ENCODE measurements around the gene RRM2. TPM values are rescaled to one million over a fixed set of nuclear protein-coding genes. Genes with fewer than 3 reads are reported as not detected.

Gene RRM2
- total and polyA plus RNA-seq, 2 experiments from 2014 or later = 23.5 to 79.2 TPM

DNA sequence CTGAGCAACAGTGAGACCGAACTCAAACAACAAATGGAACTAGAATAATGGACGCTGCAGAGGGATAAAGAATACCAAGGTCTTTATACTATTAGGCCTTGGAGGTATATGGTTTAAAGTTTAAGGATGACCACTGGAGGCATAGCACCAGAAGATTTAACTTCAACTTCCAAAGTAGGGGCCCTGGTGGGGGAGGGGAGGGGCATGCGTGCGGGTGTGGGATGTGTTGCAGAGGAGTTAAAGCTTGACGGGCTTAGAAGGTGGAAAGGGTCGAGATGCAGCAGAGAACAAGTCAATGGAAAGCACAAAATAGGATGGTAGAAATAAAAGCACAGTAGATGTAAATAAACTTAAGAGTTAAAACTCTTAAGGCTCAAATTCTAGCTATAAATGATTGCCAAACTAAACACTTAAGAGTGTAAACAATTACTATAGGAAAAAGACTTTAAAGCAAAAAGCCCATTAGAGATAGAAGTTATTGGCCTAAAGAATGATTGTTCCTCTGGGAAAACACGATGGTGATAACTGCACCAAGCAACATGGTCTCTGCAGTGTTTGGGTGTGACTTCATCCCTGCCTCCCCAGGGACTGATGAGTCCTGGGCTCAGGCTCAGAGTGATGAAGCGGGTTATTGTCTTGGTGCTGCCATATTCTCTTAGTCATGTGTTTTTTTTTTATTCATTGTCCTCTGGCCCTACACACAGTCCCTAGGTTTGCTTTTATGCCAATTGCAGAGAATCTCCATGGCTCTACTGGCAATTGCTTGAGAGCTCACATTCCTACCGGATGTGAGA, 13.0 kb downstream of the RRM2 start:
- in situ Hi-C loops (cut with MboI) = loop anchor here (10.0 kb wide), 1 partner anchor 279 kb away; no protein-coding TSS in a partner anchor
- no peak overlapping the region for H3K9ac ChIP-seq
- H3K79me2 ChIP-seq (ENCODE audit: insufficient read depth) = no peaks in the 10 kb centered on the region
- no peak overlapping the region for H3K4me3 ChIP-seq
- no peak overlapping the region for H3K27ac ChIP-seq
- H3F3A ChIP-seq (ENCODE audit: insufficient read depth) = peaks cover 3% of the 10 kb centered on the region
- no peaks in the 10 kb centered on the region for H3K9me3 ChIP-seq (ENCODE audit: low read depth)
- H4K20me1 ChIP-seq (ENCODE audit: insufficient read depth) = no peaks in the 10 kb centered on the region
- H3K9me2 ChIP-seq (ENCODE audit: insufficient read depth) = no peaks in the 10 kb centered on the region
- H3K4me2 ChIP-seq (ENCODE audit: unreplicated experiment) = no peak overlapping the region
- TF ChIP-seq EZH2phosphoT487 (IDR thresholded peaks at IDR 0.05; ENCODE audit: insufficient read depth, low read depth) (no peak), EZH2 (IDR thresholded peaks at IDR 0.05; ENCODE audit: insufficient read depth, poor library complexity, severe bottlenecking) (no peak)
- no peak overlapping the region for H2AFZ ChIP-seq
- H3K36me3 ChIP-seq (ENCODE audit: low read depth) = no peaks in the 10 kb centered on the region
- 80 to 83% methylated on average over 9 of the region's 9 CpGs for WGBS, 2 experiments (ENCODE audit: low coverage in 1 of 2, low lambda C conversion rate in 2 of 2, missing lambda C conversion rate in 2 of 2)
- H3K4me1 ChIP-seq (ENCODE audit: insufficient read depth) = no peaks in the 10 kb centered on the region
- DNase-seq = peak; percentile 86
- H3K27me3 ChIP-seq (replicated peaks; ENCODE audit: insufficient read depth) = no peaks in the 10 kb centered on the region

DNA sequence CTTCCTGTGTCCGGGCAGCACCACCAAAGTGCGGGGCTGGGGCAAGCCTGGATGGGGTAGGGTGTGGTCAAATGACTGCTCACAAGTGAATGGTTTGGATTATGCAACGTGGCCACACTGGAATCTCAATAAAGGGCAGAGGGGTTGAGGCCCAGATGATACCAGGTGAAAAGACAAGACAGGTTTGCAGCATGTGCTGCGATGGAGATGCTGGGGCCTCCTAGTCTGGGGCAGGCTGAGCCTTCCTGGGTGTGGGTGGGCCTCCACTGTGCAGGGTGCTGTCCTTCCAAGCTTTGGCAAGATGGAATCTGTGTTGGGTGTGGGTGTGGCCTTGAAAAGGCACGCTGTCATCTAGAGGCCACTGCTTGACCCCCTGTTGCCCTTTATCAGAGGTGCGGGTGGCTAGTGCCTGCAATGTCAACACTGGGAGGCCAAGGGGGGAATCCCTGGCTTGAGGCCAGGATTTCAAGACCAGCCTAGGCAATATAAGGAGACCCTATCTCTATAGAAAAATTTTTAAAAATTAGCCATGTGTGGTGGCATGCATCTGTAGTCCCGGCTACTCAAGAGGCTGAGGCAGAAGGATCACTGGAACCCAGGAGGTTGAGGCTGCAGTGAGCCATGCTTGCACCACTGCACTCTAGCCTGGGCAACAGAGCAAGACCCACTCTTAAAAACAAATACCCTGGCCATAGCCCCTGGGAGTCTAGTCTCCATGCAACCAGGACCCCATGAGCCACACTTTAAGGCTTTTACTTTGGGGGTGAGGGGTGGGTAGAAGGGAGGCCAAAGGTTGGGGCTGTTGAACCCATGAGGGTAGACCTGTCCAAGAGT, 13.8 kb downstream of the RRM2 start:
- no peak overlapping the region for H3K9ac ChIP-seq
- H3K36me3 ChIP-seq (ENCODE audit: low read depth) = no peaks in the 10 kb centered on the region
- H3K9me3 ChIP-seq (ENCODE audit: low read depth) = no peaks in the 10 kb centered on the region
- no peaks in the 10 kb centered on the region for H3K79me2 ChIP-seq (ENCODE audit: insufficient read depth)
- no peak for DNase-seq
- H3K27ac ChIP-seq = no peak overlapping the region
- H3K27me3 ChIP-seq (replicated peaks; ENCODE audit: insufficient read depth) = no peaks in the 10 kb centered on the region
- H2AFZ ChIP-seq = no peak overlapping the region
- WGBS, 2 experiments (ENCODE audit: low coverage in 1 of 2, low lambda C conversion rate in 2 of 2, missing lambda C conversion rate in 2 of 2) = 93 to 96% methylated on average over 7 of the region's 7 CpGs
- no peaks in the 10 kb centered on the region for H3K9me2 ChIP-seq (ENCODE audit: insufficient read depth)
- no peak overlapping the region for H3K4me2 ChIP-seq (ENCODE audit: unreplicated experiment)
- H3K4me3 ChIP-seq = no peak overlapping the region
- H3F3A ChIP-seq (ENCODE audit: insufficient read depth) = peaks cover 3% of the 10 kb centered on the region
- no peaks in the 10 kb centered on the region for H4K20me1 ChIP-seq (ENCODE audit: insufficient read depth)
- TF ChIP-seq EZH2 (IDR thresholded peaks at IDR 0.05; ENCODE audit: insufficient read depth, poor library complexity, severe bottlenecking) = no peak
- no peak for TF ChIP-seq EZH2phosphoT487 (IDR thresholded peaks at IDR 0.05; ENCODE audit: insufficient read depth, low read depth)
- no peaks in the 10 kb centered on the region for H3K4me1 ChIP-seq (ENCODE audit: insufficient read depth)
- in situ Hi-C loops (cut with MboI) = loop anchor here (10.0 kb wide), 1 partner anchor 278 kb away; no protein-coding TSS in a partner anchor

DNA sequence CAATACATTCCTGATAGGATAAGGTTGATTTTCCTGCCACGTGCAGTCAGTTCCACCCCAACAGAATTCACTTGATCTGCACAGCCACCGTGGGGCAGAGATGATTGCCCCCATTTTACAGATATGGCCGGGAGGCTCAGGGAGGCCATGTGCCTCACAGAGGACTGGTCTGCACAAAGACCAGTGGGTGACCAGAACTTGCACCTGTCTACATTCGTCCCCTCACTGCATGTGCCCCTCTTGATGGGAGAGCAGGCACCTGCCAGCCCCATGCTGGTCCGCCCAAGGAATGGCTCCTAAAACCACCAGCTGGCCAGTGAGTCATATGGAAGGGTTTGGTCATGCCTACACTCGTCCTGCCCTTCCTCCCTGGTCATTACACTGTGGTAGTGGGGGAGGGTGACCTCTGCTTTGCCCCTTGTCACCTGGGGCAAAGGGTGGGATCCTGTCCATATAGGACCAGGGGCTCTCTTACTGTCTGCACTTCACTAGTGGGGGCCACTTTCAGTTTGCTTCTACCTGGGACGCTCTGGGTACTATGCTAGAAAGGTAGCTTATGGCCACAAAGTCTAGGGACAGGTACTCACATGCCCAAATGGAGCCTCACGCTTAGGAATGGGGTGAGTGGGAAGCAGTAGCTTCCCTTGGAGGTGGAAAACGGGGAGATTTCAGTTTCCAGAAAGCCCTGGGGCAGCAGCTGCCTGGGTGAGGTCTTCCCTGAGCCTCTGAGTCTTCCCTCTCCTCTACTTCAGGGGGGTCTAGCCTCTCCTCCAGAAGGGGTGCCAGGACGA, 14.7 kb downstream of the RRM2 start:
- in situ Hi-C loops (cut with MboI) = loop anchor here (10.0 kb wide), 1 partner anchor 278 kb away; no protein-coding TSS in a partner anchor
- TF ChIP-seq EZH2phosphoT487 (IDR thresholded peaks at IDR 0.05; ENCODE audit: insufficient read depth, low read depth) (no peak), EZH2 (IDR thresholded peaks at IDR 0.05; ENCODE audit: insufficient read depth, poor library complexity, severe bottlenecking) (no peak)
- Histone ChIP-seq H3K4me3 (no peak overlapping the region), H3K27me3 (replicated peaks; ENCODE audit: insufficient read depth) (no peaks in the 10 kb centered on the region), H3K9me3 (ENCODE audit: low read depth) (no peaks in the 10 kb centered on the region), H4K20me1 (ENCODE audit: insufficient read depth) (no peaks in the 10 kb centered on the region), H3K9me2 (ENCODE audit: insufficient read depth) (no peaks in the 10 kb centered on the region), H3K4me1 (ENCODE audit: insufficient read depth) (no peaks in the 10 kb centered on the region), H3K36me3 (ENCODE audit: low read depth) (no peaks in the 10 kb centered on the region), H2AFZ (no peak overlapping the region), H3K79me2 (ENCODE audit: insufficient read depth) (no peaks in the 10 kb centered on the region), H3K27ac (no peak overlapping the region), H3F3A (ENCODE audit: insufficient read depth) (peaks cover 3% of the 10 kb centered on the region), H3K4me2 (ENCODE audit: unreplicated experiment) (no peak overlapping the region), H3K9ac (no peak overlapping the region)
- DNase-seq = peak; percentile 23
- WGBS, 2 experiments (ENCODE audit: low coverage in 1 of 2, low lambda C conversion rate in 2 of 2, missing lambda C conversion rate in 2 of 2) = 79 to 83% methylated on average over 10 of the region's 10 CpGs

DNA sequence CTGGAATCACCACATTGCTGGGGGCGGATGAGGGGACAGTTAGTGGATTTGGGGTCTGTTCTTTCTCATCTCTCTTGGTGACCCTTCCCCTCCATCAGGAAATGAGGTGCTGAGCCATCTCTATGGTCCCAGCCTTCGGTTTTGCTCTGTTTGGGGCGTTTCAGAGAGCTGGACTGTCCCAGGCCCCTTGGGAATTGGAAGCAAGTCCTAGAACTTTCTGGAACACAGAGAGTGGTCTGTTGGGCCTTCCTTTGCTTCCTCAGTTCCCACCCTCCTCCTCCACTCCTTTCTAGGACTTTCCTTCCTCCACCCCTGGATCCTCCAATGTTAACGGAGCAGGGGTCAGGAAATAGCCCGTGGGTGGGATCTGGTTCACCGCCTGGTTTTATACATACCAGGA, 17.0 kb downstream of the RRM2 start:
- Histone ChIP-seq H2AFZ (no peak overlapping the region), H3K4me1 (ENCODE audit: insufficient read depth) (no peaks in the 10 kb centered on the region)

More for the DNA sequence above, 17.0 kb downstream of the RRM2 start:
- H3K36me3 ChIP-seq (ENCODE audit: low read depth) = no peaks in the 10 kb centered on the region
- in situ Hi-C loops (cut with MboI) = loop anchor here (10.0 kb wide), 1 partner anchor 275 kb away; no protein-coding TSS in a partner anchor
- DNase-seq = no peak
- no peaks in the 10 kb centered on the region for H4K20me1 ChIP-seq (ENCODE audit: insufficient read depth)
- WGBS, 2 experiments (ENCODE audit: low coverage in 1 of 2, low lambda C conversion rate in 2 of 2, missing lambda C conversion rate in 2 of 2) = 92 to 94% methylated on average over 6 of the region's 6 CpGs
- no peak for TF ChIP-seq EZH2 (IDR thresholded peaks at IDR 0.05; ENCODE audit: insufficient read depth, poor library complexity, severe bottlenecking)
- TF ChIP-seq EZH2phosphoT487 (IDR thresholded peaks at IDR 0.05; ENCODE audit: insufficient read depth, low read depth) = no peak
- no peak overlapping the region for H3K4me3 ChIP-seq
- no peak overlapping the region for H3K4me2 ChIP-seq (ENCODE audit: unreplicated experiment)
- no peaks in the 10 kb centered on the region for H3K79me2 ChIP-seq (ENCODE audit: insufficient read depth)
- no peak overlapping the region for H3K27ac ChIP-seq
- no peaks in the 10 kb centered on the region for H3K27me3 ChIP-seq (replicated peaks; ENCODE audit: insufficient read depth)
- H3K9me3 ChIP-seq (ENCODE audit: low read depth) = no peaks in the 10 kb centered on the region
- H3K9me2 ChIP-seq (ENCODE audit: insufficient read depth) = no peaks in the 10 kb centered on the region
- H3F3A ChIP-seq (ENCODE audit: insufficient read depth) = no peaks in the 10 kb centered on the region; the same call in 1 of the 2 replicates
- H3K9ac ChIP-seq = no peak overlapping the region

Data from GM23248 (cell line).